H1 (cell line): Measurements from ENCODE around the gene PCDHGA1. TPM values are rescaled to one million over a fixed set of nuclear protein-coding genes. Genes with fewer than 3 reads are reported as not detected.

Source experiments
- CHD7 ChIP-seq: fragments of 300-600 bp; sonication (generic); IDR thresholded peaks from 2 replicates; pipeline ENCODE4 v1.7.1; 2012; ENCODE audit warnings: low read length, moderate library complexity, mild to moderate bottlenecking, inconsistent platforms; ENCODE audit not compliant: insufficient replicate concordance
- CREB1 ChIP-seq: IDR thresholded peaks from 2 replicates; pipeline ENCODE4 v1.6.1; 2012; ENCODE audit warnings: inconsistent platforms
- RNF2 ChIP-seq: fragments of 200-900, 300-1000 bp; sonication (generic); IDR thresholded peaks from 2 replicates; pipeline ENCODE4 v1.7.1; 2016; ENCODE audit warnings: borderline replicate concordance, low read depth, mild to moderate bottlenecking, antibody characterized with exemption, low read length; ENCODE audit not compliant: poor library complexity, severe bottlenecking; ENCODE audit errors: missing control alignments
- polyA plus RNA-seq, 7 experiments: library from polyadenylated mRNA; depleted of rRNA in 3 of 7; stranded (reverse) in 5 of 7; unstranded in 2 of 7; fragments of >200 nt in 5 of 7; fragments of 200-250 nt in 2 of 7; gene quantifications; 1 replicate in 5 of 7; 2 replicates in 1 of 7; 4 replicates in 1 of 7; pipeline versions ENCODE4 v1.2.1 to v1.2.3, GENCODE V29; 2011 to 2013; ENCODE audit warnings: missing spikeins in 2 of 7, mixed read lengths in 2 of 7
- total RNA-seq: library from RNA; stranded (reverse); fragmentation: NEBNext Ultra II Directional; extraction: Animal tissue kit (Norgen Biotek cat#: 25700); gene quantifications from 2 replicates; pipeline ENCODE4 v1.2.1, GENCODE V29; 2021

PCDHGA1 gene
- total and polyA plus RNA-seq, 2 of the 8 experiments (the other 6 are each of a cell fraction or from before 2014, with no cell fraction given): 0.57 to 0.89 TPM

GRCh38 chr5:141490771-141491170 lies 160.5 kb downstream of the PCDHGA1 start (continued):
- no peak for TF ChIP-seq CHD7
- no peak for TF ChIP-seq RNF2
- no peak for TF ChIP-seq CREB1
